PFSK-1 (cell line): ENCODE data around the gene RPL19.

Experiments
- FOXP2 ChIP-seq: optimal IDR thresholded peaks from 2 replicates; pipeline ENCODE3; 2011; ENCODE audit warnings: borderline replicate concordance, control low read depth, inconsistent platforms; ENCODE audit not compliant: insufficient read depth; ENCODE audit errors: extremely low read length, extremely low read depth
- POLR2AphosphoS5 ChIP-seq: IDR thresholded peaks from 2 replicates; pipeline ENCODE4 v1.6.1; 2012; ENCODE audit warnings: low read depth, mild to moderate bottlenecking, control low read depth, low read length, moderate library complexity
- REST ChIP-seq, 2 experiments: IDR thresholded peaks; 2 replicates each; pipeline versions ENCODE4 v1.6.1 to v1.8.0; 2011 to 2012; ENCODE audit warnings: low read depth in 2 of 2, low read length in 2 of 2, control low read depth in 1 of 2, inconsistent platforms in 1 of 2, mild to moderate bottlenecking in 1 of 2, moderate library complexity in 1 of 2; ENCODE audit not compliant: insufficient read depth in 1 of 2
- SIN3A ChIP-seq: IDR thresholded peaks from 2 replicates; pipeline ENCODE4 v1.6.1; 2012; ENCODE audit warnings: mild to moderate bottlenecking, low read length, moderate library complexity, borderline replicate concordance; ENCODE audit not compliant: insufficient read depth
- TAF1 ChIP-seq: IDR thresholded peaks from 2 replicates; pipeline ENCODE4 v1.6.1; 2012; ENCODE audit warnings: low read length, control low read depth, borderline replicate concordance; ENCODE audit not compliant: insufficient read depth

GRCh38 chr17:39219647-39220154 is 19.6 kb downstream of the RPL19 start:
- no peak for TF ChIP-seq FOXP2
- no peak for TF ChIP-seq TAF1
- no peak for TF ChIP-seq POLR2AphosphoS5
- TF ChIP-seq REST (IDR thresholded peaks at IDR 0.05; ENCODE audit: insufficient read depth in 1 of 2, low read depth in 2 of 2, low read length in 2 of 2): no peak
- TF ChIP-seq SIN3A: no peak
